ENCODE data around the gene CIART.

GRCh38 chr1:150235294-150235851, 47.0 kb upstream of the CIART start:
- TF ChIP-seq EZH2 (IDR thresholded peaks at IDR 0.05; ENCODE audit: borderline replicate concordance, low read length) (no peak), CTCF (IDR thresholded peaks at IDR 0.05; ENCODE audit: low read length) (peak; percentile 10; the same call in 1 of the 2 replicates)

Measured in OCI-LY1 (cell line).